Panc1 (cell line): ENCODE measurements around the gene H2AZ2. TPM values are rescaled to one million over a fixed set of nuclear protein-coding genes. Genes with fewer than 3 reads are reported as not detected.
A peak's percentile ranks its signal among the peaks of the same experiment; 100 is the strongest.

Experiments used
- ATAC-seq: fragments of 200-7000 bp; cut with Tn5 transposase; 2 replicates; pipeline ENCODE4 v1.9.1; 2020; ENCODE audit warnings: mild to moderate bottlenecking, moderate library complexity
- BruUV-seq: library from RNA; stranded (reverse); fragments of 400-500 nt; replicated peaks from 2 replicates; lab custom pipeline; 2021; lab: Mats Ljungman, UMichigan
- CTCF ChIA-PET: fragments of 300-600 bp; sonication (Branson Sonifier 250); formaldehyde crosslinking; loops from one replicate; lab custom pipeline; 2022; ENCODE audit warnings: antibody characterized with exemption; lab: Charles Lee
- POLR2A ChIA-PET: fragments of 300-600 bp; sonication (Branson Sonifier 250); formaldehyde crosslinking; loops from one replicate; lab custom pipeline; 2022; ENCODE audit warnings: antibody characterized with exemption; lab: Charles Lee
- DNase-seq: peaks from one replicate; pipeline ENCODE4 v3.0.0-alpha.2; 2010; ENCODE audit warnings: low read depth, low spot score
- H3K27ac ChIP-seq: 2 replicates; pipeline ENCODE4 v1.5.1; 2011; ENCODE audit warnings: mild to moderate bottlenecking, low read length, inconsistent platforms
- H3K27me3 ChIP-seq: fragments of 200-500 bp; sonication (Bioruptor generic); 2 replicates; pipeline ENCODE4 v1.6.0; 2014; ENCODE audit warnings: low read length, inconsistent platforms; ENCODE audit not compliant: control insufficient read depth, insufficient read depth
- H3K36me3 ChIP-seq: fragments of 200-500 bp; sonication (Bioruptor generic); 2 replicates; pipeline ENCODE4 v1.5.1; 2014; ENCODE audit warnings: inconsistent platforms, mild to moderate bottlenecking, low read length, moderate library complexity; ENCODE audit not compliant: control insufficient read depth, insufficient read depth
- H3K4me1 ChIP-seq: 2 replicates; pipeline ENCODE4 v1.5.1; 2011; ENCODE audit warnings: inconsistent platforms, mild to moderate bottlenecking, low read length, moderate library complexity; ENCODE audit not compliant: control insufficient read depth, insufficient read depth
- H3K4me3 ChIP-seq, 2 experiments: 2 replicates each; pipeline ENCODE4 v1.5.1; 2011 to 2012; ENCODE audit warnings: low read depth in 2 of 2, low read length in 2 of 2, mild to moderate bottlenecking in 2 of 2, inconsistent platforms in 1 of 2, moderate library complexity in 1 of 2
- H3K9me3 ChIP-seq: fragments of 200-500 bp; sonication (Bioruptor generic); 2 replicates; pipeline ENCODE4 v1.5.1; 2014; ENCODE audit warnings: low read depth, mild to moderate bottlenecking, inconsistent platforms, low read length, moderate library complexity; ENCODE audit not compliant: control insufficient read depth, insufficient read depth
- CTCF ChIP-seq: fragments of 450-650 bp; IDR thresholded peaks from 2 replicates; pipeline ENCODE4 v1.5.1; 2017; ENCODE audit warnings: mild to moderate bottlenecking
- POLR2AphosphoS5 ChIP-seq: IDR thresholded peaks from 2 replicates; pipeline ENCODE4 v1.6.1; 2012; ENCODE audit warnings: mild to moderate bottlenecking, low read depth, low read length, moderate library complexity
- SIN3A ChIP-seq: IDR thresholded peaks from 2 replicates; pipeline ENCODE4 v1.6.1; 2012; ENCODE audit warnings: low read depth, mild to moderate bottlenecking, low read length, moderate library complexity, borderline replicate concordance; ENCODE audit not compliant: insufficient read depth
- TCF7L2 ChIP-seq: IDR thresholded peaks from 2 replicates; pipeline ENCODE4 v1.6.1; 2011; ENCODE audit warnings: mild to moderate bottlenecking, low read depth, low read length, inconsistent platforms
- in situ Hi-C: cut with HindIII; loops from 2 replicates; pipeline ENCODE4 v1.10.0; 2016; ENCODE audit warnings: low sequenced_read_pairs, low pct_unique_long_range_greater_than_20kb
- intact Hi-C: fragments of 100-400 bp; cut with micrococcal nuclease; formaldehyde crosslinking; loops from one replicate; pipeline ENCODE4 v1.10.0; 2022; ENCODE audit not compliant: unreplicated experiment
- total RNA-seq: library from RNA; stranded (reverse); gene quantifications from one replicate; pipeline ENCODE4 v1.2.1, GENCODE V29; 2021; ENCODE audit not compliant: unreplicated experiment
- TF ChIP-seq, protein P1 (sequence below), 2 experiments: IDR thresholded peaks; 2 replicates each; pipeline ENCODE4 v1.6.1; 2011 to 2012; ENCODE audit warnings: low read depth in 2 of 2, control low read depth in 1 of 2, low read length in 1 of 2, mild to moderate bottlenecking in 1 of 2, moderate library complexity in 1 of 2; ENCODE audit not compliant: insufficient read depth in 1 of 2

Gene H2AZ2
- total RNA-seq, 1 experiment from 2014 or later, result 319 TPM

- no peaks in the 10 kb centered on the region for H3K27me3 ChIP-seq
- no peak overlapping the region for H3K27ac ChIP-seq
- DNase-seq, result no peak
- POLR2A ChIA-PET, result no interaction called here
- no peaks in the 10 kb centered on the region for H3K36me3 ChIP-seq
- H3K9me3 ChIP-seq, result peaks cover 7% of the 10 kb centered on the region
- CTCF ChIA-PET, result no interaction called here
- no peak for TF ChIP-seq SIN3A
- BruUV-seq, result no TSS peak
- H3K4me1 ChIP-seq, result no peaks in the 10 kb centered on the region
- in situ Hi-C loops (no loop called here), intact Hi-C loops (no loop called here)
- no peak for ATAC-seq
- H3K4me3 ChIP-seq, result no peak overlapping the region
Observed at GRCh38 chr7:44783407-44783806, 64.5 kb downstream of the H2AZ2 start.

GRCh38 chr7:44782460-44782859 is 65.4 kb downstream of the H2AZ2 start:
- no peaks in the 10 kb centered on the region for H3K4me1 ChIP-seq
- in situ Hi-C loops, result no loop called here
- POLR2A ChIA-PET, result no interaction called here
- DNase-seq, result no peak
- intact Hi-C loops, result no loop called here
- H3K27me3 ChIP-seq, result no peaks in the 10 kb centered on the region
- TF ChIP-seq SIN3A, result no peak
- TF ChIP-seq CTCF, result no peak
- TF ChIP-seq TCF7L2, result no peak
- TF ChIP-seq, protein P1, sequence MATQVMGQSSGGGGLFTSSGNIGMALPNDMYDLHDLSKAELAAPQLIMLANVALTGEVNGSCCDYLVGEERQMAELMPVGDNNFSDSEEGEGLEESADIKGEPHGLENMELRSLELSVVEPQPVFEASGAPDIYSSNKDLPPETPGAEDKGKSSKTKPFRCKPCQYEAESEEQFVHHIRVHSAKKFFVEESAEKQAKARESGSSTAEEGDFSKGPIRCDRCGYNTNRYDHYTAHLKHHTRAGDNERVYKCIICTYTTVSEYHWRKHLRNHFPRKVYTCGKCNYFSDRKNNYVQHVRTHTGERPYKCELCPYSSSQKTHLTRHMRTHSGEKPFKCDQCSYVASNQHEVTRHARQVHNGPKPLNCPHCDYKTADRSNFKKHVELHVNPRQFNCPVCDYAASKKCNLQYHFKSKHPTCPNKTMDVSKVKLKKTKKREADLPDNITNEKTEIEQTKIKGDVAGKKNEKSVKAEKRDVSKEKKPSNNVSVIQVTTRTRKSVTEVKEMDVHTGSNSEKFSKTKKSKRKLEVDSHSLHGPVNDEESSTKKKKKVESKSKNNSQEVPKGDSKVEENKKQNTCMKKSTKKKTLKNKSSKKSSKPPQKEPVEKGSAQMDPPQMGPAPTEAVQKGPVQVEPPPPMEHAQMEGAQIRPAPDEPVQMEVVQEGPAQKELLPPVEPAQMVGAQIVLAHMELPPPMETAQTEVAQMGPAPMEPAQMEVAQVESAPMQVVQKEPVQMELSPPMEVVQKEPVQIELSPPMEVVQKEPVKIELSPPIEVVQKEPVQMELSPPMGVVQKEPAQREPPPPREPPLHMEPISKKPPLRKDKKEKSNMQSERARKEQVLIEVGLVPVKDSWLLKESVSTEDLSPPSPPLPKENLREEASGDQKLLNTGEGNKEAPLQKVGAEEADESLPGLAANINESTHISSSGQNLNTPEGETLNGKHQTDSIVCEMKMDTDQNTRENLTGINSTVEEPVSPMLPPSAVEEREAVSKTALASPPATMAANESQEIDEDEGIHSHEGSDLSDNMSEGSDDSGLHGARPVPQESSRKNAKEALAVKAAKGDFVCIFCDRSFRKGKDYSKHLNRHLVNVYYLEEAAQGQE (IDR thresholded peaks at IDR 0.05; ENCODE audit: insufficient read depth in 1 of 2, low read depth in 2 of 2, low read length in 1 of 2), result no peak
- TF ChIP-seq POLR2AphosphoS5, result no peak
- no TSS peak for BruUV-seq
- no peak overlapping the region for H3K27ac ChIP-seq
- no peak overlapping the region for H3K4me3 ChIP-seq
- ATAC-seq, result 0 out of 2 replicates have a peak, but pooled peaks have one; percentile 46
- H3K36me3 ChIP-seq, result no peaks in the 10 kb centered on the region
- H3K9me3 ChIP-seq, result peaks cover 7% of the 10 kb centered on the region
- CTCF ChIA-PET, result no interaction called here

Other genes starting within 250 kb of the H2AZ2 start
- 166 TPM for gene OGDH, start 241.5 kb downstream of the H2AZ2 start, total RNA-seq
- gene ZMIZ2, start 99.2 kb downstream of the H2AZ2 start, total RNA-seq, result 137 TPM
- 3,706 TPM for gene PPIA, start 51.4 kb downstream of the H2AZ2 start, total RNA-seq
- 25.2 TPM for gene PURB, start 37.4 kb upstream of the H2AZ2 start, total RNA-seq
- 0.41 TPM for gene MYO1G, start 130.9 kb upstream of the H2AZ2 start, total RNA-seq
- gene CCM2, start 152.1 kb upstream of the H2AZ2 start, total RNA-seq, result 97.1 TPM
- 5.3 TPM for gene NACAD, start 240.9 kb upstream of the H2AZ2 start, total RNA-seq